Stimulated activated CD4-positive, alpha-beta T cell treated with anti-CD3 and anti-CD28 coated beads, Interleukin-1b, Interleukin-23, amount 100 ng/mL, for 24 hours (primary cell): Measurements from ENCODE around the gene KIF21B.

Experiments used
- DNase-seq, 4 experiments: peaks; one replicate each; pipeline ENCODE4 v3.0.0-alpha.2; 2020; ENCODE audit warnings: low read depth in 4 of 4, low spot score in 1 of 4

The KIF21B gene

DNA sequence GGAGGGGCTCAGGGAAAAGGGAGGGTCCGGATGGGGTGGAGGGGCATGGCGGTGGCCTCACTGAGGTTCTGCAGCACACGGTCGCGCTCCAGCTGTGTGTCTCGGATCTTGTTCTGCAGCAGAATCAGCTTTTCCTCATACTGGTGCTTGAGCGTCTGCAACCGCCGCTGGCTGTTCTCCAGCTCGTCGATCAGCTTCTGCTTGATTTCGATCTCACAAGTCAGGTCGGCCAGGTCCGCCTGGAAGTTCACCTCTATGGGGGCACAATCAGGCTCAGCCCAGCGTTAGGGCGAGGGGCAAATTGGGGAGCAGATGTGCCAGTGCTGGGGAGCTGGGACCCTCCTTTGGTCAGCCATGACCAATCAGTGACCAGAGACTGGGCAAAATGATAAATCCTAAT lies 25.2 kb downstream of the KIF21B start:
- no peak for DNase-seq

DNA sequence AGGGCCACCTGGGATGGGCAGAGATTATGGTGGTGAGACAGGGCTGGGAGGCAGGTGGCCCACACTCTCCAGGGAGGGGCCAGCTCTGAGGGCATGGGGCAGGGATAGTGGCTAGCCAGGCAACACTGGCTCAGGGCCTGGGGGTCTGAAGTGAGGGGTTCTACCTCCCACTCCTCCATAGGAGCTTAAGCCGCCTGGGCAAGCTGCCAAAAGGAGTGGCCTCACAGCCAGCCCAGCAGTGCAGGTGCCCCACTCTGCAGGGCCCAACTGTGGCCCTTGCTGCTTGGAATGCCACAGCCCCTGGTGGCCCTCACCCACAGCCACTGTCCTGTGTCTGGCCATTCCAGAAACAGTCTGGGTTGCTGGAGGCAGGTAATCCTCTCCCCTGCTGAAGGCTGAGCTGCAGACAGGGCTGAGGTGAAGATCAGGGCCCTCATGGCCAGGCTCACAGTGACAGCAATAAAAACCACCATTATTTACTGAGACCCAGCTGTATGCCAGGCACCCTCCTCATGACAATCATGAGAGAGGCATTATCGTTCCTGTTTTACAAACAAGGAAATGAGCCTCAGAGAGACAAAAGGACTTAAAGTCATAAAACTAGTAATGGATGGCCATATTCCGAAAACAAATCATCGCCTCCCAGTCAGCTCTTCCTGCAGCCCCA lies 31.0 kb downstream of the KIF21B start:
- no peak for DNase-seq

DNA sequence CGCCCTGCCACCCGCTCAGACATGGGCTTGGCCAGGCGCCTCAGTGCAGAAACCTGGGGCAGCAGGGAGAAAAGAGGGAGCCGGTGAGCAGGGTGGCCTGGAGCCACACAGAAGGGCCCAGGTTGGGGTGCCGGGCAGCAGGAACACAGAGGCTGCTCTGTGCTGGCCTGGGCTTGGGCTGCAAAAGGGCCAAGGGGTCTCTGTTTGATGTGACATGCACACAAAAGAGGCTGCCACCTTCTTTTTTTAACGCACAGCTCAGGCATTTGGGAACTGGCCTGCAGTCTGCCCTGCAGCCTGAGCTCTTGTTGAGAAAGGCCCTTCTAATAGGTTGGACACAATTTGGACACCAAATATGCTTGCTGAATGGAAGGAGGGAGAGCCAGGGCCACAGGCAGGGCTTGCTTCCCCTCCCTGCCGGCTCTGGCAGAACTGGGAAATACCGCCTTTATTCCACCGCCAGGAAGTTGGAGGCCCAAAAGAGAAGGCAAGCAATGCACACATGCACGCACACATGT lies 32.4 kb downstream of the KIF21B start:
- no peak for DNase-seq

DNA sequence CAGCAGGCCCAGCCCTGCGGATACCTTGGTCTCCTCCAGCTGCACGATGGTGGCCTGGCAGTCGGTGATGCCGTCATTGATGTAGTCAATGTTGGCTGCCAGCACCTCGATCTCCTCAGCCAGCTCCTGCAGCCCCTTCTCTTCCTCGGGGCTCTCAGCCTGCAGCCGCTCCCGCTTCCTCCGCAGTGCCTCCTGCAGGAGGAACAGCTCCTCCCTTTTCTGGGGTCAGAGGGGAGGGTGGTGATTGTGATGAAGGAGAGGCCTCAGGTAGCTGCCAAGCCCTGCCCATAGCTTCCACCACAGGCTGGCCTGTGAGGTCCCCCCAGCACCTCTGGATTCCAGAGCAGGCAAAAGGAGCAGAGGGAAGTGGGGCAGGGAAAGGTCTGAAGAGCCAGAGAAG lies 33.4 kb downstream of the KIF21B start:
- no peak for DNase-seq

DNA sequence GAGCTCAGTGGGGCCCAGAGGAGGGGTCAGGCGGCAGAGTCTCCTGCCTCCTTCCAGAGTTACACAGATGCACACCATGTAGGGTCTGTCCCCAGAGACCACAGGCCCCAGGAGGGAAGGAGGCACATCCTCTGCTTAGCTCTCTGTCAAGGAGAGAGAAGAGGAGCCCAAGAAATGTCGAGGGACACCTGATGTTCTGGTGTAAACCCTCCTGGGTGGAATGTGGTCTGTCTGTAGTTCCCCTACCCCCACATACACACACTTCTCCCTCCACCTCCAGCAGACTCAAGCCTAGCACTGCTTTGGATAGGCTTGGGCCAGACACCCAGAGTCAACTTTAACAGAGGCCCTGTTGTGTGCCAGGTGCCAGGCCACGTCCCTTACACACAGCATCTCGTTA lies 34.2 kb downstream of the KIF21B start:
- no peak for DNase-seq

DNA sequence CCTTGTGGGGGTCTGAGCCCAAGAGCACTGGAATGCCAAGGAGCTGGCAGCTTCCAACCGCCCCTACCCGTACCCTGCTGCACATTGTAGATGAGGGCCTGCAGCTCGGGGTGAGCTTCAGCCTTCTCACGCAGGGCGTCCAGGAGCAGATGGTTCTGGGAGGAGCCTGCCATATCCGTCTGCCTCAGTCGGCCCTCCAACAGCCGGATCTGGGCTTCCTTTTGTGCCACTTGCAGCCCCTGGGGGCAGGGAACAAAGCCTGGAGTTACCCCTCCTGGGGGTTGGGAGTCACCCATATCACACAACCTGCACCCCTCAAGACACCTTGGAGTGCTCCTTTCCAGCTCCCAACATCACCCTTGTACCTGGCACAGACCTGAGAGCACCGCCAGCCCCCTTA lies 34.8 kb downstream of the KIF21B start:
- no peak for DNase-seq

DNA sequence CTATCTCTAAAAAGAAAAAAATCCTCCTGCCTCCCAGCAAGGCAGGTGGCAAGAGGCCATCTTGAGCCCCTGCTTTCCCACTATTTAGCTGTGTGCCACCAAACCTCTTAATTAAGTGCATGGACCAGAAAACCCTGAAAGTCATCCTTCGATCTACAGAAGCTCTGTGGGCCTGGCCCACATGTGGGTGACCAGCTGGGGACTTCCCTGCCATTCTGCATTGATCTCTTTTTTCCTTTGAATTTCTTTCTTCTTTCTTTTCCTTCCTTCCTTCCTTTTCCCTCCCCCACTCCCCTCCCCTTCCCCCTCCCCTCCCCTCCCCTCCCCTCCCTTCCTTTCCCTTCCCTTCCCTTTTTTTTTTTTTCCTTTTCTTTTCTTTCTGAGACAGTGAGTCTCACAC lies 38.0 kb downstream of the KIF21B start:
- no peak for DNase-seq

DNA sequence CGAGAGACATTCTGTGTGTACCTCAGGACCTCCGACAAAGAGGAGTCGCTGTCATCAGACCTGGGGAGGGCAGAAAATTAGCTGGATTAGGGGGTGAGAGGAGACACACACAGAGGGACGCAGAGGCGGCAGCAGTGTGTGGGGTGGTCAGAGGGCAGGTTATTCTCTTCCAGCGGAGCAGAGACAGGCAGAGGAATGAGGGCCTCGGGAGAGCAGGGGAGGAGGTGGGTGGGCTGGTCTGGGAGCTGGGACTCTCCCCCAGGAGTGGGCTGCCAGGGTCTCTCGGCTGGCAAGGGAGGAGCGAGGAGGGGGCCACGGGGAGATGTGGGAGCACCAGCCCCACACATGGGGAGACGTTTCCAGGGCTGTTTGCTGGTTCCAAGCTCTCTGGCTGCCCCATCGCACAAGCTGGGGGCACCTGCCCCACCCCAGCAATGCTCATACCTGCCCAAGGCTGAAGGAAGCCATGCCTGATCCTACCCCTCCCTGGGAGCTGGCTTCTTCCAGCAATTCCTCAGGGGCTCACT lies 40.4 kb downstream of the KIF21B start:
- no peak for DNase-seq

DNA sequence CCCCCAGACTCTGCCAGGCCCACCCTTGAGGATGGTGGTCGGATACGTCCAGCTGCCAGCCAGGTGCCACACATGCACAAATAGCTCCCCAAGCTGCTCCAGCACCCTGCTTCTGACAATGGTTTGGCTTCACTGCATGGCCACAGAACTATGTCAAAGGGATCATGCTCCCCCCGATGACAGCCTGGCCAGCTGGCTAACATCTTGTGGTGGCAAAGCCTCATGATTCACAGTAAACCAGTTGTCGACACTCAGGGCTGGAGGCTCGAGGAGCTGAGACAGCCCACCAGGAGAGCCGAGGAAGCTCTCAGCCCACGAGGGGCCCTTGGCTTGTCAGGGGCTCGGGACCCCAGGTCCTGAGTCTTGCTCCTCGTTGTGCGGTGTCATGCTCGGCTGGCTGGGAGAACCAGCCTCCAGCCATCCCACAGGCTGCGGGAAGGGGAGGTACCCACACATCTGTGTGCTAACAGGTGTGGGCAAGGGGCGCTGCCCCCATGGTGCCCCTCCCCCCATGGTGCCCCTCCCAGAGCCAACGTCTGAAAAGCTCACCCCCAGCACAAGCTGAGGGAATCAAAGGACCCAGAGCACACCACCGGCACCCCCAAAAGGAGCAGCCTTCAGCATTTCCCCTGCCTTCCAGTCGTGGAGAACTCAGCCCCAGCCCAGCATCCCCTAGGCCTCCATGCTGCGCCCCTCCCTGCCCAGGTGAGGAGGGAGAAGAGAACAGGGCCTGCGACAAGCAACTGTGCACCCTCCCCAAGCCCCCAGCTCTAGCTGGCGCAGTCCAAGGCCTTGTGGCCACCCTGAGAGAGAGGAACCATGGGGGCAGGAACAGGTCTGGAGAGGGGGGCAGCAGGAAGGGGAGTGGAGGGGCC lies 41.2 kb downstream of the KIF21B start:
- DNase-seq = no peak

DNA sequence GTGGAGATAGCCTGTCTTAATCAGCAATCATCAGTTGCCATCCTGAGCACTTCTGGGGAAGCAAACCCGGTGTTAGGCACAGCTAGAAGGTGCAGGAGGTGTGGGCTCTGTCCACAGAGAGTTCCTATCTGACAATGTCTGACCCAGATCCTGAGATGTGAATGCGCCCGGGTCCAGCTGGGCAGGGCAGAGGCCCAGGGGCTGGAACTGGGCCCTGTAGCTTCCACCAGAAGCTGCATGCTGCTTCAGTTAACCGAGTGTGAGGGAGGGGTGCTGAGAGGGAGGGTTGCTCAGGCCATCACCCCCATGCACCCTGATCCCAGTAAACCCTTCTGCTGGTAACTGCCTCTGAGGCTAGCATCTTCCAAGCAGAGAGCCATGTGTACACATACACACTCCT lies 42.2 kb downstream of the KIF21B start:
- DNase-seq = no peak

DNA sequence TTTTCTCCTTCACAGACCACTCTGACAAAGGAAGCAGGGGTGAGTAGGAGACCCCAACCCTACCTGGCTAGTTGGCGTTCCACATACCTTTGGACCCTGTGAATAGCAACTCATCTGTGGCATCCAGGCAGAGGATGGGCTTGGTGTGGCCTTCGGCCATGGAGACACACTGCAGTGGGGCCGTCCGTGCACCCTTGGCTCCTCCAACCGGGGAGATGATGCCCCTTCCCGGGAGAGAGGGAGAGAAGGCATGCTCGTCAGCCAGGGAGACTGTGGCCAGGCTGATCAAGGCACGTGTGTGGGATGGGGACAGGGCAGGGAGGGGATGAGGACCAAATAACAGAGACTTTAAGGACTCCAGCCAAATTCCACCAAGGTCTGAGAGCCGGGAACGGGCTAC lies 42.6 kb downstream of the KIF21B start:
- DNase-seq = no peak

DNA sequence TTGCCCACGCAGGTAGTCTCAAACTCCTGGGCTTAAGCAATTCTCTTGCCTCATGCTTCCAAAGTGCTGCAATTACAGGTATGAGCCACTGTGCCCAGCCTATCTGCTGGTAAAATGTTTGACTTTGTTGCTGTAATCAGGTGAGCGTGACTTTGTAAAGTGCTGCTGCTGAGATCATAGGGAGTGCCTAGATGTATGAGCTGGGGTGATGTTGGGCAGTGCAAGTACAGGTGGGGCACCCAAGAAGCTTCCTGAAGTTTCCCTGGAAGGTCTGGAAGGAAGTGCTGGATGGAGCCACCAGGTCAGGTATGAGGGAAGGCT lies 43.1 kb downstream of the KIF21B start:
- no peak for DNase-seq

DNA sequence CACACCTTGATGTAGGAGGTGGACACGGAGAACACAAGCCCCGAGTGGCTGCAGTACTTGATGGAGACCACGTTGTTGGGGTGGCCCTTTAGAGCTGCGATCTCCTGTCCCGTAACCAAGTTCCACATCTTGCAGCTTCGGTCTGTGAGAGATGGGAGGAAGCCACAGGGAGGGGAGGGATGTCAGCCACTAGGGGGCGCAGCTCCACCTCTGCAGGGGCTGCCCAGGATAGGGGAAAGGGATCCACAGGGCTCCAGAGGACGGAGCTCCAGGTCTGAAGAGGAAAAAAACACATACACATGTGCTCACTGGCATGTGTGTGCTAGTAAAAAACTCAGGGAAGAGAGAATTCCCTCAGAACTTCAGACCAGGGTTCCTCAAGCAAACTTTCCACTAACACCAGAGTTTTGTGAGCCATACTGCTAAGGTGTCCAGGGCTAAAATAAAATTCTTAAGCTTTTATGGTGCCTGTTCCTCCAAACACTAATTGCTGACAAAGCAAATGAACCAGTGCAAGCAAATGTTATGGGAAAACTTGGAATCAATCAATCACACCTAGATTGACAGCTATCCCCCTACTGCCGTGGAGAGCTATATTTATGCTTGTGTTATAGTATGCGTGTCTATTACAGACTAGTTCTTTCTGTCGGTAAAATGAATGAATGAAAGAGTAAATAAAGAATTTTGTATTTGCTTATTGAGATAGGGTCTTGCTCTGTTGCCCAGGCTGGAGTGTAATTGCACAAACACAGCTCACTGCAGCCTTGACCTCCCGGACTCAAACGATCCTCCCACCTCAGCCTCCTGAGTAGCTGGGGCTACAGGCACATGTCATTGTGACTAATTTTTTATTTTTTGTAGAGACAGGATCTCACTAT lies 43.7 kb downstream of the KIF21B start:
- DNase-seq = peak; percentile 50 to 66 (median 59)

DNA sequence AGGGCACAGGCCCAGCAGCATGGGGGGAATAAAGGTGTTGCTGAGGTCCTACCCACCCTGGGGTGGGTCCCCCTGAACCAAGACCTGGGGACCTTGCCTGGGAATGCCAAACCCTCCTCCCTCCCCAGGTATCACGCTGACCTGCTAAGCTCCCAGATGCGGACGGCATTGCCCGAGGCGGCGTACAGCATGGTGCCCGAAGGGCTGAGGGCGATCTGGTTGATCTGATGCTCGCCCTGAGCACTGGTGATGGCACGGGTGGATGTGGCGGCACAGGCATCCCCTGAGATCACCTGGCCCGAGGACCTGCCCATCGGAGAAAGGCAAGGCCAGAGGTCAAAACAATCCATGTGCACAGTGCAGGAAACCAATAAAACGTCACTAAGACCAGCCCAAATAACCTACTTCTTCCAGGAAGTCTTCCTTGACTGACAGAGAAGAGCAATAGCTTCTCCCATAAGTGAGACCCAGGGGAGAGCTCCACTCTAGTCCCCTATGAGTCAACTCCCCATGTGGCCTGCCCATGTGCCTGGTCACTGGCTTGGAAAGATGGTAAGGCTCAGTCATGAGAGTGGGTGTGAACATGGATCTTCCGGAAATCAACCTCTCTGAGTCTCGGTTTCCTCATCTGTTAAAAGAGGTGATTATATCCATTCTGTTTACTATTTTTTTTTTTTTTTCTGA lies 46.3 kb downstream of the KIF21B start:
- no peak for DNase-seq

DNA sequence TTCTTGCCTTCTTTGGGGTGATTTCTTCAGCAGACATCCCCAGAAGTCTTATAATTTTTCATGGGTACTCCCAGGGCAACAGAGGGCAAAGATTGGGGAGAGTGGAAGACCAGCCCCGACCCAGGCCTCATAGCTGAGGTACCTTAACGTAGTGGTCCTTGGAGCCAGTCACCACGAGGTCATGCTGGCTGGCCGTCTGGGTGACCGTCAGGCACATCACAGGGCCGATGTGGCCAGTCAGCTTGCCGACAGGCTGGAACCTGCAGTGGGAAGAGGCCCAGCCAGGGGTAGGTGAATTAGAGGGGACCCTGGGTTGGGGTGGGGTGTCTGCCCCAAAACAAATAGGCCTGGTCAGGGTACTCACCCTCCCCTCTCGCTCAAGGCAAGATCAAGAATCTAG lies 46.9 kb downstream of the KIF21B start:
- no peak for DNase-seq

DNA sequence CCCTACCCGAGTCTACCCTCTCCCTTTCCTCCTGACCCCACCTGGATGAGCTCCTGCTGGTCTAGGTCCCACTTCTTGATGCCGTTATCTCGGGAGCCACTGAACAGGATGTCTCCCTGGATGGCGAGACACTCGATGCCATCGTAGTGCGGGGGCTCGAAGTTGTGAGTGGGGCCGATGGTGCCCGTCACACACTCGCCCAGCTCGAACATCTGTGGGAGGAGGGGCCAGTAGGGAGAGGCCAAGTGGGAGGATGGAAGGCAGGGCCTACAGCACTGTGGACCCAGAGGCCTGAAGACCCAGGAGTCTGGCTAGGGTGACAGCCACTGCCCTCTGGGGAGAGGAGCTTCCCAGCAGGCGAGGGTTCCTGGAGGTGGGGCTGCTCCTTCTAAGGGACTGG lies 48.1 kb downstream of the KIF21B start:
- DNase-seq = no peak

DNA sequence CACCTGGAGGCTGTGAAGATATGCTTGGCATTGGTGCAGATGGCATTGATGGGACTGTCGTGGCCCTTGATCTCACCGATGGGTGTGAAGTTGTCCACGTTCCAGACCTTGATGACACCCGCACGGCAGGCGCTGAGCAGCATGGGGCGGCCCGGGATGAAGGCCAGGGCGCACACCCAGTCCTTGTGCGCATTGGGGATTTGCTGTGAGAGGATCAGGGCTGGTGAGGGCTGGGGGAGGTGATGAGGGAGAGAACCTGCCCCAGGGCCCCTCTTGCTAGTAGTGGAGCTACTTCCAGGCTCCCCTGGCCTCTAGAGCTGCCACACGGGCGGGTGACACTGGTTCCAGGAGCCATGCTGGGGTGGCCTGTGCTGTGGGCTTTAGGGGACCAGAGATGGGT lies 48.8 kb downstream of the KIF21B start:
- DNase-seq = no peak

DNA sequence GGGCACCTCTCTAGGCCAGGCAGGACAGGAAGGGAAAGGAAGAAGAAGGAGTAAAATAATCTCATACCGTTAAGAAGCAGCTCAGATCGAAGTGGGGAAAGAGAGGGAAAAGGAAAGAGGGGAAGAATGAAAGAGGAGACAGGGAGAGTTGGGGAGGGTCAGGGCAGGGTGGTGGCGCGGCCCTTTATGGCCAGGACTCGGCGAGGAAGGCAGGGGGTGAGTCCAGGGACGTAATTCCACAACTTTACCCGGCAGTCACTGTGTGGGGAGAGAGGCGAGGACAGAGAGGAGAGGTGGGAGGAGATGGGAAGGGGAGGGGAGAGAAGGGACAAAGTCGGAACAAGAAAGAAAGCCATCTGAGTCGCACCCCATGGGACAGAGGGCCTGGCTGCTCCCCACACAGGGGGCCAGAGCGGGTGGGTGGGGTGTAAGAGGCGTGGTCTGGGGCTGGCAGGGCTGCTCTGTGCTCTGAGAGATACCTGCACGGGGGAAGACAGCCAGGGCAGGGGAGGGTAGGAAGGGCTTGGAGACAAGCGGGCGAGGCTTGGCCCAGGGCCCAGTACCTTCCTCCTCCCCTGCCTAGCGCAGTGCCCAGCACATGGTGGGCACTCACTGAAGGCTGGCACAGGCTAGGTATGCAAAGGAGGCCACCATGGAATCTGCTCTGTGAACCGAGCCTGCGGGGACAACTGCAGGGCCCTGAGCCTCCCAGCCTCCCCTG lies 49.4 kb downstream of the KIF21B start:
- no peak for DNase-seq

DNA sequence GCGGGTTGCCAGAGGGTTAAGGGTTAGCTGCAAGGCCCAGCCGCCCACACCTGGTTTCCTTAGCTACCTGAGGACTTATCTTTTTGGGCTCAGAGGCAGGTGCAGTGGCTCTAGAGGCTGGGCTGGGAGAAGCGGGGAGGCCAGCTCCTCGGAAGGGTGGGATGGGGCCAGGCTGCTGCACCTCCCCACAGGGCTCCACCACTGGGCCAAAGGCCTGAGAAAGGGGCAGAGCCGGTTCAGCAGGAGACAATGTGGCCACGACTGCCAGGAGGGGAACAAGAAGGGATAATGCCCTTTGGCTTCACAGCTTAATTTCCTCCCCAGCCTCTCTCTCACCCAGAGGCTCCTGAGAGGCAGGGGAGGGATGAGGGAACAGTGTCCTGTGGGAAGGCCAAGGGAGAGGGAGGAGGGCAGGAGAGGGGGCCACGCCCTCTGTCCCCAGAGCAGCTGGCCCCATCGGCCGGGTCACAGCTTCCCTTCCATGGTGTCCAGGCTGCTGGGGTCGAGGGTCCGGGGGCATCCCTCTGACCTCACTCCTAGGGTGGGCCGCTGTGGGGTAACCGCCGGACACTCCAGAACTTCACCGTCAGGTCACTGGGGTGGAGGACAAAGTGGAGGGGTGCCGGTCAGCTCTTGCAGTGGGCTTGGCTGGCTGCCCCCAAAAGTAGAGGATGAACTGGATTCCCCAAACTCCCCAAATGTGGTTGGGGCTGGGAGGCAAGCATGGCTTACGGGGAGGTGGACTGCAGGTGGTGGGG lies 50.4 kb downstream of the KIF21B start:
- no peak for DNase-seq
